GM19372 (cell line): Measurements from ENCODE around the gene GXYLT2.

Source experiments
- ATAC-seq: cut with Tn5 transposase; IDR thresholded peaks from one replicate; pipeline ENCODE4 v1.9.1; 2021; ENCODE audit warnings: mild to moderate bottlenecking, low read depth, moderate library complexity; ENCODE audit not compliant: unreplicated experiment

The GXYLT2 gene

DNA sequence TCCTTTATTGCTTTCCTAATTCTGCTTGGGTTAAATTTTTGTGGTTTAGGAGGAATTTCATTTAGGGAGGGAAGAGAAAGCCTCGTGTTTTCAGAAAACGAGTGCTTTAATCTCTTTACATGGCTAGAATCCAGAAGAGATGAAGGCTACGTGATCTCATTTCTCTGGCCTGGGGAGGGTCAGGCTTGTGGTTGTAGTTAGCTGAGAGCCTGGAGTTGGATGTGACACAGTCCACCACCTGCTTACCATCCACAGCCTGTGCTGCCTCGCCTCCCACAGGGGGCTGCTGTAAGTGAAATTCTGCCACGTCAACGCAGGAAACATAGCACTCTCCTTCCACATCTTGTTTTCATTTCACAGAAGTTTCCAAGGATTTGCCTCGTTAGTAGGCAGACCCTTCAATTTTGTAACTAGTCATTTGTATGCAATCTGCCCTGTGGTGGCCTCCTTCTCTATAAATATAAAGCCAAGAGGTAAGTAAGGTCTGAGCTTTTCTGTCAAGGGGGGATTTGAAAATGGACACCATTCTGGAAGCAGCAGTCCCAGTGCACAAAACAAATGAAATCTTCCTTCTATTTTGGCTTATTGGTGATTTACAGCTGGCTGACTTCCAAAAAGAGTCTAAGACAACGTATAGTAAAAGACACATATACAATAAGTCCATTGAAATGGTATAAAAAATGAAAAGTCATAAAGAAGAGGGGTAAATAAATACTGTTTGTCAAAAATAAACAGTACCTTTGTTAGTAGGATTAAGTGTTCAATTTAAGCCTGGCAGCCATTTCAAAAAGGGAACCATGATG, 3.4 kb downstream of the GXYLT2 start:
- ATAC-seq: no peak

DNA sequence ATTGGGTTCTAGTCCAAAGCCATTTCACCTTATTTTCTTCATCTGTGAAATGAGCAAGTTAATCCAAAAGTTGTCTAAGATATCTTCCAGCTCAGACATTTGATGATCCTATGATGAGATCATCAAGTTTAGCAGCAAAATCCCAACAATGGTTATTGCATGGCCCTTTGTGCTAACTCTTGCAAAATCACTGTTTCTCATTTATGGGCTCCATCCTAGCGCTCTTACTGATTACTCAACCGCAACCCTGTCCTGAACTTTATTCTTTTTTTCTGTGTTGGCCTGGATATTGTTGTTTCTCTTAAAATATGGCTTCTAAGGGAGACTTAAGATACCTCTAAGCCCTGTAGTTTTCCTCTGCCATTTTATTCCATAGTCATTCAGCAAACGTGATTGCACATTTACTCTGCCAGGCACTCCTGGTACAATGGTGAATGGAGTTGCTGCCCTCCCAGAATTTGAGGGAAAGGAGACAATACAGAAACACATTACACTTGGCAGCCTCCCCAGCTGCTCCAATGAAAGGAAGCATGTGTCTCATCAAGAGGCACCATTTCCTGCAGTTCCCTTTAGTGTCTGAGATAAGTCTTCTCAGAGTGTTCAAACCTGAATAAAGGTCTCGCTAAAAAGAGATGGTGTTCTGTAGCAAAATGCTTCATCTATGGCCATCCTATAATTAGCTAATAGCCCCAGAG, 4.4 kb downstream of the GXYLT2 start:
- ATAC-seq: no peak

DNA sequence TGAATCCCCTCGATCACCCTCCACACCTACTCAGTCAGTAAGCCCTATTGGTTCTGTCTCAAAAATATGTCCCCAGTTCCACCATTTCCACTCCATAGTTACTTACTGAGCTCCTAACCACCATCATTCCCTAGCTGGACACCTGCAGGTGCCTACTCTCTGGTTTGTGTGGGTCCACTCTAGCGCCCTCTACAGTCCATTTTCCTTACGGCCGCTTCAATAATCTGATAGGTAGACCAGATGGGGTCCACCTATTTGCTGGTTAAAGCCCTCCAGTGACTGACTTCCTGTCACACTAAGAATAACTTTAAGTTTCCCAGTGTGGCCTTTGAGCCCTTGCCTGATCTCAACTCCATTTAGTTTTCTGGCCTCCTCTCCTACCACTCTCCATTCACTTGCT, 5.0 kb downstream of the GXYLT2 start:
- ATAC-seq: no peak

DNA sequence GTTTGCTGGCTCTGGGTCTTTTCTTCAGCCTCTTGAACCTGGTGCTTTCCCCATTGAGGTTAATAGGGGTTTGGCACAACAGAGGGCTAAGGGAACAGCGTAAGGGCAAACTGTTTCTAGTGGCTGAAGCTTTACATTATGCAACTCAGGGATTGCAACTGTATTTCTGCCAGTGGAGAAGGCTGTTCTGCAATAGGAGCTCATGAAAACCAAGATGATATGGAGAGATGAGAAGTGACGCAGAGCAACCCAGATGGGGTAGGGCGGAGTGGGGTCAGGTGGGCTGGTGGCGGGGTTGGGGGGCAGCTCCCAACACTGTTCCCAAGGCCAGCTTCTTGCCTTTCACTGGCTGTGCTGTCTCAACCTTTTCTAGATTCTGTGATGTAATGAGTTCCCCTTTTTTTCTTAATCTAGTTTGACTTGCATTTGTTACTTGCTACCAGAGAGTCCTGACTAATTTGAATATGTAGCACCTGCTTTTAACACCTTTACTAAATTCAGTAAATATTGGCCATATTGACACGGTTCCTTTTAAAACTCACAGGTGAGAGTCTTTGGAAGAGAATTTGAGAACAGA, 7.2 kb downstream of the GXYLT2 start:
- ATAC-seq: no peak

DNA sequence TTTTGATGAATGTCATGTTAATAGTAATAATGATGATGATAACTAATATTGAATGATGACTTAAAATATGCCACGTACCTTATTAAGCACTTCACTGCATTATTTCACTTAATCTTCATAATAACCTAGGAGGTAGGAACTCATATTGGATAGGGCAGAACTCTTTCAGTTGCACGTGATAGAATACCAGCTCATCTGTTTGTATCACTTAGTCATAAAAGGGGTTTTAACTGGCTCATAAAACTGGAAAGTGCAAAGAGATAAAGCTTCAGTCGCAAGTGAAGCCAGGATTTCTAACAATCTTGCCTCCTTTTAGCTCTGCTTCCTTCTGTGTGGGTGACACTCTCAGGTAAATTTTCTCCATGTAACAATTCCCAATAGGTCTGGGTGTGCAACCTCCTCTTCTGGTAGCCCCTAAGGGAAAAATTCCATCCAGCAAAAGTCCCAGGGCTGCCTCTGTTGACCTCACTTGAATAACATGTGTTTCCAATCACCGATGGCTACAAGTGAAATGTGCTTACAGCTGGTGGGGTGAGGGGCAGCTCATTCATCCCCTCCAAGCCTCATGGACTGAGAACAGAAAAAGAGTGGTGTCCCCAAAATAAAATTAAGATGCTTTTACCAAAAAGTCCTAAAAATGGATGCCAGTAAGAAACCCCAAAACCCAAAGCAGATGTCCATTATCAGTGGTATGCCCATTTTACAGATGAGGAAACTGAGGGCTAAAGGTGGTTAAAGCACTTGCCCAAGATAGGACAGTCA, 9.3 kb downstream of the GXYLT2 start:
- ATAC-seq: no peak

DNA sequence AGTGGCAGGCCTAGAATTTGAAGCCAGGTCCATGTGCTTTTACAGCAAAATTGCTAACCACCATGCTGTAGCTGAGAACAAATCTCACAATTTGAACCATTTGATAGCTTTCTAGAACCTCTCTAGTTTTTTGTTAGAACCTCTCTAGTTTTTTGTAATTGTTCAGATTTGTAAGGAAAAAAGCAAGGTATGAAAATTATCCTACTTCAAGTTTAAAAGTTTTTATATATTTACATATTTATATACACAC, 9.8 kb downstream of the GXYLT2 start:
- no peak for ATAC-seq

DNA sequence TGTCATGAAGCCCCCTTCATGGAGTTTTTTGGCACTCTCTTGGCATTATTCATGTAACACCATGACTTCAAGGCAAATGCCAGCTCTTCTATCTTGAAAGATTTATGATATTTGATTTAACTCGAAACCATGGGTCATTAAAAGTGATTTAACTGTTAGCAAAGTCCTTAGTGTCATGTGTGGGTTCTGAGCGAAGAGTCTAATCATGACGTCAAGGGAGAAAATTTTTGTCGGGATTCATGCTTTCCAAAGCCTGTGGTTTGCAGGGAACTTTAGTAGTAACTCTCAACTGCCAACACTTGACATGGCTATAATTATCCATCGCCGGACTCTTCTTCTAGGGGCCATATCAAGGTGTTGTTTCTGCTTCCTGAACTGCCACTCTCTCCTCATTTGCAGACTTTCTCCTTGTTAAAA, 11.5 kb downstream of the GXYLT2 start:
- no peak for ATAC-seq

DNA sequence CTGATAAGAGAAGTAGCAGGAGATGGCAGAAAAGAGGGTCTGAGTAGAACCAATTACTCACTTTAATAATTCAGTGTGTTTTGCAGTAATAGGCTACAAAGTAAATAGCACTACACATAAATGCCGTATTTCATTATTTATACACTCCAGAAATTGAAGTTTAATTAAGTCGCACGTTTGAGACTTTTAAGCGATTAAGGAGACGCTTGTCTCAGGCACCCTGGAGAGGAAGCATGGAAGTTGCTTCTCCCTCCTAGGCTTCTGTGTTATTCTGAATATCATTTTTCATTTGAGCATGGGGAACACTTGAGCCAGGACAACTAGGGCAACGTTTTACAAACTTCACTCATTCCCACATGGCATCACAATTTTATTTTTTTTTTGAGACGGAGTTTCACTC, 12.2 kb downstream of the GXYLT2 start:
- ATAC-seq: no peak

DNA sequence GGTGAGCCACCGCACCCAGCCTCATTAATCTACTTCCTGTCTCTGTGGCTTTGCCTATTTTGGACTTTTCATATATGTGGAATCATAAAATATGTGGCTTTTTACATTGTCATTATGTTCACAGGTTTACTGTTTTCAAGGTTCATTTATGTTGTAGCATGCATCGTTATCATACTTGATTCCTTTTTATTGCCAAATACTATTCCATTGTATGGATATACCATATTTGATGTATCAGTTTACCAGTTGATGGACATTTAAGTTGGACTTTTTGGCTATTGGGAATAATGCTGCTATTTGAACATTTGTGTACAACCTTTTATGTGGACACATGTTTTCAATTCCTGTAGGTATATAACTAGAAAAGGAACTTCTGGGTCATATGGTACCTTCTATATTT, 14.0 kb downstream of the GXYLT2 start:
- ATAC-seq: no peak

DNA sequence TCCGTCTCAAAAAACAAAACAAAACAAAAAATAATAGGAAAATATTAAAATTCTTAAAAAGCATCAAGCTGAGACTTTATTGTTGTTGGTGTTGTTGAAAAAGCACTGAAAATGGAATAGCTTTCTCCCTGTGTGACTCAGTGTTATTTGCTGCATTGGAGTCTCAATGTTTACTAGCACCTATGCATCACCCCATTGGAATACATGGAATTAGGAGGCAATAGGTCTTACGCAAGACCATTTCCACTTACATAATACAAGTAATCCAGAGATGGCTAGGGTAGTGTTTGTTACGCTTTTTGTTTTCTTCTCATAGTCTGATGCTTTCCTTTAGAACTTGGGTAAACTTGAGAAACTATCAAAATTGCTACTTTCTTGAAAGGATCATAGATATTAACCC, 15.2 kb downstream of the GXYLT2 start:
- ATAC-seq: no peak

DNA sequence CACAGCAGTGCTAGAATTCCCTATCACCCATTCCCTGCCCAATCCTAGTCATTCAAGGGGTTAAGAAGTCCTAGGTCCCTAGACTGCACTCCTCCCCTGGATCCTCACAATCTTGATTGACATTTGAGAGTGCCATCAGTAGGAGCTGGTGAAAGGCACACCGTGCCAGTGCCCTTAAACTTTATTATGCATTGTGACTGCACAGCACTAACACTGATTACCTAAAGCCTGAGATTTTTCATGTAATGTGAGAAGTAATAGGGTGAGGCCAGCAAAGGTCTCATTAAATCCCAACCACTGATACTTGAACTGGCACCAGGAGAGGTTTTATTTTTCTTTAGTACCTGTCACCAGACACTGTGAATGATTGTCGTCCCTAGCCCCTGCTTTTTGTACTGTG, 16.3 kb downstream of the GXYLT2 start:
- ATAC-seq: no peak

DNA sequence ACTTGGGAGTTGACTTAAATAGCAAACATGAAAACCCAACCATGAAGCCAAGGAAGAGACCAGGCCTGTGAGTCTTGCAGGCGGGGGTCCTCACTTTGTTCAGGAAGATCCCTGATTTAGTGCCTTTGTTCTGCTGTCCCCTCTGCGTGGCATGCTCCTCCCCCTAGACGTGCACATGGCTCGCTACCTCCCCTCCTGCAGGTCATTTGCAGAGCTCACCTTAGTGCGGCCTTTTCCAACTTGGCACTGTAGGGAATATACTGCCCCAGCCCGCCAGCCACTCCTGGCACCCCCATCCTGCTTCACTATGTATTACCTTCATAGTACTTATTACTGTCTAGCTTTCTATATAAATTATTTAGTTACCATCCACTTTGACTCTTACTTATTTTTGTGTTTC, 18.3 kb downstream of the GXYLT2 start:
- no peak for ATAC-seq

DNA sequence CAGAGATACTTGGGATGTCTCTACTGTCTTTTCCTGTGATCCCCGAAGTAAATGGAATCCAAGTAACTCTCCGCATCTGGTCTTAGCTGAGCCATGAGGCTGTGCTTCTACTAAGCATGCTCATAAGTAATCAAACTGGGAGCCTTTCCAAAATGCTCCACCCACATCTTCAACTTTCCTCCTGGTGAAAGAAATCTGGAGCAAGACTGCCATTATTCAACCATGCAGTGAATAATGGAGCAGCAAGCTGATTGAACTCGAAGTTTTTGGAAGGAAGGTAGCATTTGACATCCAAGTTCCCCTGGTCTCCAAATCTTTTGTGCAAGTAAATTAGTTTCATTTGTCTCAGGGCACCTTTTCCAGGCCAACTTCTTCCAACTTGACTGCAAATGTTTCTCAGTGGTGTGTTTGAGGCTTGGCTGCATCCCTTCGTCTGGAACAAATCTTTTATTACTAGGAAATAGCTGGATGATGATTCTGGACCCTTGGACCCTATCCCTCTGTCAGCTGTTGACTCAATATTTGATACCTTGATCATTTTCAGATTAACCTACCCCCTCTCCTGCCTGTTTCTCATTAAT, 19.4 kb downstream of the GXYLT2 start:
- ATAC-seq: no peak

DNA sequence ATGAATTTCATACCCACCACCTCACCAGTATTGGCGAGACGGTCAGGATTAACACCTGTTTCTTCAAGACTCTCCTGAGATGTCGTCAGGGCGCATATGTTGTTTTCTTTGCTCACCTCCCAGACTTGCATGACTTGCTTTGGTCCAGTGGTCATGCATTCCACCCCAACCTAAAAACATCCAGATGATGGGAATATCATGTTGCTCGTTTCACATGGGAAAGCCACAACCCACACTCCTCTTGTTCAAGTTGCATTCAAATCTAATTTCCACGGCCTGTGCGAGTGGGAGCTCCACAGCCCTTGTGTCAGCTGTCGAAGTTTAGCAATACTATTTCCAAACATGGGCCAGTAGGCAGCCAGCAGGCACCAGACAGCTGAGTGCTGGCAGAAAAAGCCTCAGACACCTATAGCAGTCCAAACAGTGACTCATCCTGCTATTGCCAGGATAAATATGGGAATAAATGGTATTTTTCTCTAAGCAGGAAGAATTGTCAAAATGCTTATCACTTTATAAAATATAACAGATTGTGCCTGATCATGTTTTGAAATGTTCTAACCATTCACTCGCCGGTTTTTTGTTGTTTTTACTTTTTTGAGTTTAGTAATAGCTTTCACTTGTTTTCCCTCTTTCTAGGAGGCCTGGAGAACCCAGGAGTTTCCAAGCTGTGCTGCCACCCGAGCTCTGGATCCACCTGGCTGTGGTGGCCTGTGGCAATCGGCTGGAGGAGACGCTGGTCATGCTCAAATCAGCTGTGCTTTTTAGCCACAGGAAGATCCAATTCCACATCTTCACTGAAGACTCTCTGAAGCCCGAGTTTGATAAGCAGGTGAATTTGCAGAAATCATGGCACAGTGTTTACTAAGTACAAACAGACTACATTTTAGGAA, 20.1 kb downstream of the GXYLT2 start:
- no peak for ATAC-seq

DNA sequence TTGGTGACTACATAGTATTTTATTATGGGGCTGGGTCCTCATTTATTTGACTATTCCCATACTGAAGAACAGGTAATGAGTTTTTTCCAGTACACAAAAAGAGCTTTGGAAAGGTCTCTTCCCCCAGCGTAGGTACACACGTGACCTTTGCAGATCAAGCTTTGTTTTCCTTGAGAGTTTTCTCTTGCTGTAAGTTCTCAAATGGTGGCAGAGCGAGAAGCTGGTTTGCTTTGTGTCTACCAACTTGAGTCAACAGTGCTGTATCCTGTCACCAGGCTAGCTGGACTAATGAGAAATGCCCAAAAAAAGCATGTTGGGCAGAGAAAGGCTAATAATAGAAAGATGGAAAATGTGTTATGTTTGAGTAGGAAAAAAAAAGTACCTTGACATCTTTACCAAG, 21.7 kb downstream of the GXYLT2 start:
- no peak for ATAC-seq

DNA sequence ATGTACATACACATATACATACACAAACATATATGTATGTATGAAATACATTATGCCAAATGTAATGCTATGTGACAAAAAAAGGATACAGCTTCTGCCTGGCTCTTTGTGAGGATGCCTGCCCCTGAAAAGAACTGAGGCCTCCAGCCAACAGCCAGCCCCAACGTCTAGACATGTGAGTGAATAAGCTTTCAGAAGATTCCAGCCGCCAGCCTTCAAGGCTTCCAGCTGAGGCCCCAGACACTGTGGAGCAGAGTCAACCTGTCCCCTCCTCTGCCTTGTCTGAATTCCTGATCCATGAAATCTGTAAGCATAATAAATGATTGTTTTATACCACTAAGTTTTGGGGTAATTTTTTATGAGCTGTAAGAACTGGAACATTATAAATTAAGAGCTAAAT, 24.7 kb downstream of the GXYLT2 start:
- ATAC-seq: no peak

DNA sequence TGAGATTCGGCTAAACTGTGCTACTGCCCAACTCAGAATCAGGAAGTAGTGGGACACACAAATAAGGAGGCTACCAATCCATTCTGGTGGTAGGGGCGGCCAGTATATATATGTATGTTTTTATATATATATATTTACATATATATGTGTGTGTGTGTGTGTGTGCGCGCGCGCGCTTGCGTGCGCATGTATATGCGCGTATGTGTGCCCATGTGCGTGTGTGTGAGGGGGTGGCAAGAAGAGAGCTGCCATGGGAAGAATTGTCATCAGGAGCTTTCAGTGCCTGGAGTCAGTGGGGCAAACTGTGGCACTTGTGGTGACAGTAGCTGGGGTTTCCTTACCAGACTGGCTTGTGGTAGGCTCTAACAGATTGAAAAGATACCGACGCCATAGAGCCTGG, 26.5 kb downstream of the GXYLT2 start:
- no peak for ATAC-seq

DNA sequence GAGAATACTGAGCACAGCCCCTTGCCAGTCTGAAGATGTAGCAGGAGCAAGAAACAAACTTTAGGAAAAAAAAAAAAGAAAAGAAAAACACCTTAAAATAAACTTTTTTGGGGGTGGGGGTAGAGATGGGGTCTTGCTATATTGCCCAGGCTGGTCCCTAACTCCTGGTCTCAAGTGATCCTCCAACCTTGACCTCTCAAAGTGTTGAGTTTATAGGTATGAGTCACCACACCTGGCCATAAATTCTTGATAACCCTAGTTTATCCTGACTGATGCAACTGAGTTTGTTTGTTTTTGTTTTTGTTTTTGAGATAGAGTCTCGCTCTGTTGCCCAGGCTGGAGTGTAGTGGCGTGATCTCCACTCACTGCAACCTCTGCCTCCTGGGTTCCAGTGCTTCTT, 28.4 kb downstream of the GXYLT2 start:
- no peak for ATAC-seq

DNA sequence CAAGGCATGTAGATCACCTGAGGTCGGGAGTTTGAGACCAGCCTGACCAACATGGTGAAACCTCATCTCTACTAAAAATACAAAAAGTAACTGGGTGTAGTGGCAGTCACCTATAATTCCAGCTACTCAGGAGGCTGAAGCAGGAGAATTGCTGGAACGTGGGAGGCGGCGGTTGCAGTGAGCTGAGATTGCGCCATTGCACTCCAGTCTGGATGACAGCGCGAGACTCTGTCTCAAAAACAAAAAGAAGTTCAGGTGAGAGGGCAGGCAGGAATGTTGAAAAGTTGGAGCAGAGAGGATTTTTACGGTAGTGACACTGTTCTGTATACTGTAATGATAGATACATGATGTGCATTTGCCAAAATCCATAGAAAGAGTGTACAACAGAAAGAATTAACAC, 31.7 kb downstream of the GXYLT2 start:
- ATAC-seq: no peak

DNA sequence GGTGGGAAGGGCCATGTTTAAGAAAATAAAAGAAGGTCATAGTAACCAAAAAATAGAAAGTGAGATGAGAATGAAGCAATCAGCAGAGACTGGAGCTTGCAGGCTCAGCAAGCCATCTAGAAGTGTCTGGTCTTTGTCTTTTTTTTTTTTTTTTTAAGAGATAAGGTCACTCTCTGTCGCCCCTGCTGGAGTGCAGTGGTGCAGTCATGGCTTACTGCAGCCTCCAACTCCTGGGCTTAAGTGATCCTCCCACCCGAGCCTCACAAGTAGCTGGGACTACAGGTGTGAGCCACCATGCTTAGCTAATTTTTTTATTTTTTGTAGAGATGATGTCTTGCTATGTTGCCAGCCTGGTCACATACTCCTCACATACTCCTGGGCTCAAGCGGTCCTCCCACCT, 36.2 kb downstream of the GXYLT2 start:
- no peak for ATAC-seq
